Stimulated activated CD8-positive, alpha-beta memory T cell treated with anti-CD3 and anti-CD28 coated beads, Interleukin-4, amount 100 ng/mL, for 1 hour (primary cell): ENCODE measurements around the gene AKAP1.

Experiments
- DNase-seq, 2 donors: peaks; one replicate each; pipeline ENCODE4 v3.0.0-alpha.2; 2020; ENCODE audit warnings: low read depth in 2 of 2, low spot score in 1 of 2

AKAP1 gene, protein sequence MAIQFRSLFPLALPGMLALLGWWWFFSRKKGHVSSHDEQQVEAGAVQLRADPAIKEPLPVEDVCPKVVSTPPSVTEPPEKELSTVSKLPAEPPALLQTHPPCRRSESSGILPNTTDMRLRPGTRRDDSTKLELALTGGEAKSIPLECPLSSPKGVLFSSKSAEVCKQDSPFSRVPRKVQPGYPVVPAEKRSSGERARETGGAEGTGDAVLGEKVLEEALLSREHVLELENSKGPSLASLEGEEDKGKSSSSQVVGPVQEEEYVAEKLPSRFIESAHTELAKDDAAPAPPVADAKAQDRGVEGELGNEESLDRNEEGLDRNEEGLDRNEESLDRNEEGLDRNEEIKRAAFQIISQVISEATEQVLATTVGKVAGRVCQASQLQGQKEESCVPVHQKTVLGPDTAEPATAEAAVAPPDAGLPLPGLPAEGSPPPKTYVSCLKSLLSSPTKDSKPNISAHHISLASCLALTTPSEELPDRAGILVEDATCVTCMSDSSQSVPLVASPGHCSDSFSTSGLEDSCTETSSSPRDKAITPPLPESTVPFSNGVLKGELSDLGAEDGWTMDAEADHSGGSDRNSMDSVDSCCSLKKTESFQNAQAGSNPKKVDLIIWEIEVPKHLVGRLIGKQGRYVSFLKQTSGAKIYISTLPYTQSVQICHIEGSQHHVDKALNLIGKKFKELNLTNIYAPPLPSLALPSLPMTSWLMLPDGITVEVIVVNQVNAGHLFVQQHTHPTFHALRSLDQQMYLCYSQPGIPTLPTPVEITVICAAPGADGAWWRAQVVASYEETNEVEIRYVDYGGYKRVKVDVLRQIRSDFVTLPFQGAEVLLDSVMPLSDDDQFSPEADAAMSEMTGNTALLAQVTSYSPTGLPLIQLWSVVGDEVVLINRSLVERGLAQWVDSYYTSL

DNA sequence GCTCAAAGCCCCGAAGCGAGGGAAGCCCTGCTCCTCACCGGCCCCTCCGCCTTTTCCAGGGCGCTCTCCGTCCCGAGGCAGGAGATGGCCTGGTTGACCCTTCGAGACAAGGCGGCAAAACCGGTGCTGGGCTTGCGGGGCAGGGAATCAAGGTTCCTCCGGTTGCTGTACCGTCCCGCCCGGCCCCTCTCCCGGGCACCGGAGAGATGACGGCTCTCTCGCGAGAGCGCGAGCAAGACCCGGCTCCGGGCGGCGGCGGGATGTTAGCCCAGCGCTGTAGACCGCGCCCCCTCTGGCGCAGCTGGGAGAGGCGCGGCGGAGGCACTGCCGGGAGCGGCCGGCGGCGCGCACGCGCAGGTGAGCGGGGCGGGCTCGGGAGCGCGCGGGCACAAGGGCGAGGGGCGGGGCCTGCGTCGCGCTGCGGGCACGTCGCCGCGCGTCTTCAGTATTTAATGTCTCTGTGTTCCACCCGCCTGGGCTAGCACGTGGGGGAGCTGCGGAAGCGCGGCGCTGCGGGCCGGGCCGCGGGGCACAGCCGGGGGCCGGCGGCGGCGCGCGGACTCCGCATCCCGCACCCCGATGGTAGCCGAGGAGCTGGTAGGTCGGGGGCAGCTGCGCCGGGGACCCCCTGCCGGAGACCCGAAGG, at the start of gene AKAP1:
AKAP1 (plus strand) TSS at position 445 of the 646 bp plus-strand sequence. CDS start 20,219 bp downstream, outside the sequence.
- peak; percentile 74 to 88 for DNase-seq

GRCh38 chr17:57035971-57036481, 49.0 kb upstream of the AKAP1 start:
- no peak for DNase-seq

DNA sequence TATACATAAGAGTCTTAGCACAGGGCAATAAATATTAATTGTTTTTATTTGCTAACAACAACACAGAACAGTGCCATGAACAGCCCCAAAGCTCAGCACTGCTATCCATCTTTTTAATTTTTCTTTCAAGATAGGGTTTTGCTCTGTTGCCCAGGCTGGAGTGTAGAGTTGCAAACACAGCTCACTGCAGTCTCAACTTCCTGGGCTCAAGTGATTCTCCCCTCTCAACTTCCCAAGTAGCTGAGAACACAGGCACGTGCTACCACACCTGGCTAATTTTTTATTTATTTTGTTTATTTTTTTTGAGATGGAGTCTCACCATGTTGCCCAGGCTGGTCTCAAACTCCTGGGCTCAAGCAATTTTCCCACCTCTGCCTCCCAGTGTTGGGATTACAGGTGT, 47.6 kb upstream of the AKAP1 start:
- no peak for DNase-seq

- no peak for DNase-seq
Observed at GRCh38 chr17:57038486-57038885, 46.6 kb upstream of the AKAP1 start.

- no peak for DNase-seq
Observed at GRCh38 chr17:57040571-57040970, 44.5 kb upstream of the AKAP1 start.

DNA sequence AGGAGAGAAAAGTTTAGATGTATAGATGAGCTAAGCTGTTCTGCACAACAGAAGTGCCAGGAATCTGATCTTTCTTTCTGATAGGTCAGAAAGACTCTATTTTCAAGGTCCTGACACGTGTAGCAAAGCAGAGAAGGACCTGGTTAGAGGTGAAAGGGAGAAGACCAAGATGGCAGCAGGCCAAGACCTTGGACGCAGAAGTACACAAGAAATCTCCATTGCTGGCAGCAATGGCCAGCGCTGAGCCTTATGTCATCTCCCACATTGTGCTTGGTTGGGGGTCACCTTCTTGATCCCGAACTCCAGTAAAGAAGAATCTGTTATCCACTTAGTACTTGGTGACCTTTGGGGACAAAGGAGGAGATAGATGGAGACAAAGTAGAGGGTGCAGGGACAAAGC, 41.8 kb upstream of the AKAP1 start:
- no peak for DNase-seq

GRCh38 chr17:57044976-57045867, 39.8 kb upstream of the AKAP1 start:
- DNase-seq, result no peak

GRCh38 chr17:57045868-57046704, 39.0 kb upstream of the AKAP1 start:
- no peak for DNase-seq

DNA sequence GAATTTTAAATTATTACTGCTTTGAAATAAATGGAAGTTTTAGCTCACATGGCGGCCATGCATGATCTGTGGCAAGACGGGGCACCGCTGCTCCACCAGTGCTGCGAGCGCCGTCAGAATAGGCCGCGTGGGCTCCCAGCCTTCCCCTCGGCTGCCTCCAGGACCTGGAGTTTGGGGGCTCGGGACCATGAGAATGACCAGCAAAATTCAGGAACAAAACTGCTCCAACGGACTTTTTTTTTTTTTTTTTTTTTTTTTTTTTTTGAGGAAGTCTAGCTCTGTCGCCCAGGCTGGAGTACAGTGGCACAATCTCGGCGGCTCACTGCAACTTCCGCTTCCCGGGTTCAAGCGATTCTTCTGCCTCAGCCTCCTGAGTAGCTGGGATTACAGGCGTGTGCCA, 38.3 kb upstream of the AKAP1 start:
- DNase-seq, result no peak

DNA sequence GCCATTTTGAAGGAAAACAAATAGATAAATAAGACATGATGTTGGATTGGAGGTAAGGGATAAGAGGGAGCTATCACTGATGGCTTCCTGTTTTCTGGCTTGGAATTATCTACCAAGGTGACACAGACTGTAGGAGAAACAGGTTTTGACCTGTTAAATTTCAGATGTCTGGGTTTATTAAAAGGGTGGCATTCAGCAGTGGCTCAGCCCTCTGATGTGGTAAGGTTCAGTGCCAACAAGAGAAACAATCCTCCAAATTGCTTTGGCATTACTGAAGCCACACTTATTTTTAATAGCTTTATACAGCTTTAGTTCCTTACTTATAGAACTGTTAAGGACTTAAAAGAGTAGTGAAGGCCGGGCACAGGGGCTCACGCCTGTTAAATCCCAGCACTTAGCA, 37.0 kb upstream of the AKAP1 start:
- DNase-seq, result no peak

DNA sequence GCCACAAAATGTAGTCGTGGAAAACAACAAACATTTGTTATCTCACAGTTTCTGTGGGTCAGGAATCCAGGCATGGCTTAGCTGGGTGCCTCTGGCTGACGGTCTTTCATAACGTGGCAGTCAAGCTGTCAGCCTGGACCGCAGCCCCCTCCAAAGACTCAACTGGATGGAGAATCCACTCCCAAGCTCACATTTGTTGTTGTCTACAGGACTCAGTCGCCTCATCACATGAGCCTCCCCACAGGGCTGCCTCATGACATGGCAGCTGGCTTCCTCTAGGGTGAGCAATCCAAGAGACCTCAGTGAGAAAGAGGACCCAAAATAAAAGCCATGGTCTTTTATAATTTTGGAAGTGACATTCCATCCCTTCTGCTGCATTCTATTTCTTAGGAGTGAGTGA, 34.7 kb upstream of the AKAP1 start:
- DNase-seq, result no peak

GRCh38 chr17:57051886-57052361, 33.1 kb upstream of the AKAP1 start:
- no peak for DNase-seq

GRCh38 chr17:57062865-57063264, 22.2 kb upstream of the AKAP1 start:
- DNase-seq, result no peak

DNA sequence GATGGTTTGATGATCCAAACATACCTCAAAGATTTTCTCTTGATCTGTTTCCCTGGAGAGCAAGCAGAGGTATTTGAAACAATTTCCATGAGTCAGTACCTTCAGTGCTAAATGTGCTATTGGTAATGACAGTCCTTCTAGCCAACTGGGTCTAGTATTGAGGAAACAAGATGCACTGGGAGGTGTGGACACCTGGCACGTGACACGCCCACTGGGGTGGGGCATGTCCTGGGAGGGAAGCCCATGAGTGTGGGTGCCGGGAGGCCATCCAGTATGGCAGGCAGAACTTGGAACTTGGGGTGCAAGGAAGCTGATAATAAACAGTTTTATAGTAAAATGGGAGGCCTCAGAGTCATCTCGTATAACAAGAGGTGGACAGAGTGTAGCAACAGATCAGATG, 17.9 kb upstream of the AKAP1 start:
- DNase-seq, result no peak

DNA sequence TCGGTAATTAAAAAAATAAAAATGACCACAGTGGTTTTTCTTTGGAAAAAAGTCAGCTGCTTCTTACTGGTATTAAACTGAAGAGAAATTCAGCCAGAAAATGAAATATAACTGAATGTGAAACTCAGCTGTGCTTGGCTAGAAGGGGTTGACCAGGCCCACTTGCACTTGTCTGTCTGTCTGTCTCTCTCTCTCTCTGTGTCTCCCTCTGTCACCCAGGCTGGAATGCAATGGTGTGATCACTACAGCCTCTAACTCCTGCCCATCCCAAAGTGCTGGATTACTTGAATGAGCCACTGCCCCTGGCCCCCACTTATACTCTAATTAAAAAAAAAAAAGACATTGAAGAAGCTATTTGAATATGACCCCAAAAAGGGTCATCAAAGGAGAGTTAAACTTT, 17.3 kb upstream of the AKAP1 start:
- no peak for DNase-seq

DNA sequence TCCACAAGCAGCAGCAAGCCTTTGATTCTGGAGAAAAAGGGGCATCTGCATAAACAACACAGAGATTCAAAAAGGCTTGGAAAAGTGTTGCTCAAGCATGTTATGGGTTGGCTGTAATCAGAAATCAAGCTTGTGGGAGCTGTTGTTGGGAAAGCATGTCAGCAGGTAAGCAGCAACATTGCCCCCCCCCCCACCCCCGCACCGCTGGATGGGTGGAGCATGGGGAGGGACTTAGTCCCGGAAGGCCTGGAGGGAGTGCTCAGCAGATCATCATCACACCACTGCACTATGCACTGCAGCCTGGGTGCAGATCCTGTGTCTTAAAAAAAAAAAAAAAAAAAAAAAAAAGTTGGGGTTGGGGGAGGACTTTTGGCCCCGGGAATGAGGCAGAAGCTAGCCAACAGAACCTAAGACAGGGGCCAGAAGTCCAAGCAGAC, 16.8 kb upstream of the AKAP1 start:
- no peak for DNase-seq

DNA sequence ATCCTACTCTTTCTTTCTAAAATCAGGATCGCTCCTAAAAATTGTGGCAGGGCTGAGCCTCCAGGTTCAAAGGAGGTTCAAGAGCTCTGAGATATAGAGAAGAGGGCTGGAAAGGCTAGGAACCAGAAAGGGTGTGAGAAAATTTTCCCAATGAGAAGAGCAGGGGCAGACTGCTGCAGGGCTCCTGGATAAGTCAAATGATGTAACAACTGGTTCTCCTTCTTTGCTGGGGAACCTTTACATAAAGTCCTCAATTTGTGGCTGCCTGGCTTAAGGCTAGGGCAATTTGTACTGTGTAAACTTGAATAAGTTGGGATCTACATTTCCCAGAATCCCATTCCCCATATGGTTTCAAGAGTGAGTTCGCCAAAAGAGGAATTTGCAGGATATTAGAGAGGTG, 16.3 kb upstream of the AKAP1 start:
- no peak for DNase-seq

- no peak for DNase-seq
Observed at GRCh38 chr17:57071991-57072944, 12.8 kb upstream of the AKAP1 start.
